Hepatocyte (in vitro differentiated cells): Measurements from ENCODE around the gene DHRS4.
"Not testable (repeated sequence)": the region's sequence is repeated elsewhere in the genome, so short reads cannot be mapped to it uniquely, and the experiment has no call there.

Experiments used
- EZH2 ChIP-seq: fragments of 200-600 bp; sonication (generic); IDR thresholded peaks from 2 replicates; pipeline ENCODE4 v1.6.1; 2016; ENCODE audit warnings: antibody characterized with exemption, mild to moderate bottlenecking, borderline replicate concordance
- EZH2phosphoT487 ChIP-seq: fragments of 200-600 bp; sonication (generic); IDR thresholded peaks from one replicate; pipeline ENCODE4 v1.6.1; 2018; ENCODE audit warnings: antibody characterized with exemption, mild to moderate bottlenecking, low read depth, moderate library complexity; ENCODE audit not compliant: unreplicated experiment, severe bottlenecking
- TF ChIP-seq, protein P1 (sequence below): fragments of 200-600 bp; sonication (generic); IDR thresholded peaks from 2 replicates; pipeline ENCODE4 v1.5.1; 2016; ENCODE audit warnings: antibody characterized with exemption, mild to moderate bottlenecking; ENCODE audit not compliant: poor library complexity

DNA sequence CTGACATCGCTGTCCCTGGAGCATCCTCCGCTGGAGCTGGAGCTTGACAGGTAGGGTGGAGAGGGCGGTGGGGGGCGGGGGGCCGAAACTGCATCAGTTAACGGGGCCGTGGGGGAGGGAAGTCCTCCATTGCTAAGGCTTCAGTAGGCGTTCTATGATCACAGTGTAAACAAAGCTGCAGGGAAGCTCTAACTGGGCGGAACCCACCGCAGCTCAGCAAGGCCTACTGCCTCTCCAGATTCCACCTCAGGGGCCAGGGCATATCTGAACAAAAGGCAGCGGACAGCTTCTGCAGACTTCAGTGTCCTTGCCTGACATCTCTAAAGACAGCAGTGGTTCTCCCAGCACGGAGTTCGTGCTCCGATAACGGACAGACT lies 16.7 kb downstream of the DHRS4 start:
- TF ChIP-seq, protein P1, sequence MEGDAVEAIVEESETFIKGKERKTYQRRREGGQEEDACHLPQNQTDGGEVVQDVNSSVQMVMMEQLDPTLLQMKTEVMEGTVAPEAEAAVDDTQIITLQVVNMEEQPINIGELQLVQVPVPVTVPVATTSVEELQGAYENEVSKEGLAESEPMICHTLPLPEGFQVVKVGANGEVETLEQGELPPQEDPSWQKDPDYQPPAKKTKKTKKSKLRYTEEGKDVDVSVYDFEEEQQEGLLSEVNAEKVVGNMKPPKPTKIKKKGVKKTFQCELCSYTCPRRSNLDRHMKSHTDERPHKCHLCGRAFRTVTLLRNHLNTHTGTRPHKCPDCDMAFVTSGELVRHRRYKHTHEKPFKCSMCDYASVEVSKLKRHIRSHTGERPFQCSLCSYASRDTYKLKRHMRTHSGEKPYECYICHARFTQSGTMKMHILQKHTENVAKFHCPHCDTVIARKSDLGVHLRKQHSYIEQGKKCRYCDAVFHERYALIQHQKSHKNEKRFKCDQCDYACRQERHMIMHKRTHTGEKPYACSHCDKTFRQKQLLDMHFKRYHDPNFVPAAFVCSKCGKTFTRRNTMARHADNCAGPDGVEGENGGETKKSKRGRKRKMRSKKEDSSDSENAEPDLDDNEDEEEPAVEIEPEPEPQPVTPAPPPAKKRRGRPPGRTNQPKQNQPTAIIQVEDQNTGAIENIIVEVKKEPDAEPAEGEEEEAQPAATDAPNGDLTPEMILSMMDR = not testable (repeated sequence)
- not testable (repeated sequence) for TF ChIP-seq EZH2, EZH2phosphoT487
